IPS-15b (cell line): Measurements from ENCODE around the gene PTPN6.
A peak's percentile ranks its signal among the peaks of the same experiment; 100 is the strongest.

Experiments
- H3K27me3 ChIP-seq: one replicate; pipeline ENCODE4 v1.6.1; 2013; ENCODE audit warnings: low read length; ENCODE audit not compliant: control insufficient read depth, insufficient read depth
- H3K36me3 ChIP-seq: one replicate; pipeline ENCODE4 v1.6.1; 2013; ENCODE audit warnings: low read length; ENCODE audit not compliant: control insufficient read depth, insufficient read depth
- H3K4me1 ChIP-seq: one replicate; pipeline ENCODE4 v1.6.1; 2013; ENCODE audit warnings: mild to moderate bottlenecking, low read length; ENCODE audit not compliant: control insufficient read depth, insufficient read depth
- H3K4me3 ChIP-seq: one replicate; pipeline ENCODE4 v1.5.1; 2013; ENCODE audit warnings: low read depth, low read length
- H3K9ac ChIP-seq: one replicate; pipeline ENCODE4 v1.6.1; 2013; ENCODE audit warnings: low read depth, mild to moderate bottlenecking, low read length
- H3K9me3 ChIP-seq: one replicate; pipeline ENCODE4 v1.6.1; 2013; ENCODE audit warnings: mild to moderate bottlenecking, low read length; ENCODE audit not compliant: control insufficient read depth, insufficient read depth

Gene PTPN6

DNA sequence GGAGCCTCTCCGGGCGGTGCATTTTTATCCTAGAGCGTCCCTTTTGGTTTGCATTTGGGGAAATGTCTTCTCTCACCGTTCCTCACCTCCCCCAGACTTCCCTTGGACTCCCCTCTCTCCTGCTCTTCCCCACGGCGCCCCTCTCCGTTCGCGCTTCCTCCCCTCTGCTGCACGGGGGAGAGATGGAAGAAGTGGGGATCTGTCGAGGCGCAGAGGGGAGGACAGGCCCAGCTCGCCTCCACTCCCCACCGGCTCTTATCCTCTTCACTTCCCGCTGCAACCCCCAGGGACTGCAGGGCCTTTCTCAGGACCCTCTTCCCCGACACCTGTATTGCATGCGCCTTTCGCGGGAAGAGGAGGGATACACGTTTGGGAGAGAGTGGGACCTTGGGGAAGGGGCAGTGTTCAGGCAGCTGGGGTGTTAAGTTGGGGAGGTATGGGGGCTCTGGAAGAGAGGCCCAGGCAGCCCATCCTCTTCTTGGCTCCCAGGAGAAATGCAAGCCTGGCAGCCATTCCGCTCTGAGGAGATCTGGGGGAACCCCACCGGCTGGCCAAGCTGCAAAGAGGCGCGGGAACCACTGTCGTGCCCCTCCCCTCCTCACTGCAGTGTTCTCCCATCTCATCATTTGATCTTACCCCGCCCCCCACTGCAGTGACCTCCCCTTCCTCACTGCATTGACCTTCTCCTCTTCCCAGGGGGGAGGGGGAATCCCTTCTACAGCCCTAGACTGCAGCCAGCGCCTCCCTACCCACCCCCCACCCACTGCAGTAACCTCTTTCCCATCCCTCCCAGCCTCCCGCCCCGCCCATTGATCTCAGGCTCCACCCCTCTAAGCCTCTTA is 36.0 kb upstream of the PTPN6 start:
- Histone ChIP-seq H3K9ac (peak overlapping the region; percentile 76), H3K36me3 (peaks cover 33% of the 10 kb centered on the region), H3K27me3 (no peaks in the 10 kb centered on the region), H3K9me3 (no peaks in the 10 kb centered on the region), H3K4me3 (peak overlapping the region; percentile 86), H3K4me1 (peaks cover 16% of the 10 kb centered on the region)

DNA sequence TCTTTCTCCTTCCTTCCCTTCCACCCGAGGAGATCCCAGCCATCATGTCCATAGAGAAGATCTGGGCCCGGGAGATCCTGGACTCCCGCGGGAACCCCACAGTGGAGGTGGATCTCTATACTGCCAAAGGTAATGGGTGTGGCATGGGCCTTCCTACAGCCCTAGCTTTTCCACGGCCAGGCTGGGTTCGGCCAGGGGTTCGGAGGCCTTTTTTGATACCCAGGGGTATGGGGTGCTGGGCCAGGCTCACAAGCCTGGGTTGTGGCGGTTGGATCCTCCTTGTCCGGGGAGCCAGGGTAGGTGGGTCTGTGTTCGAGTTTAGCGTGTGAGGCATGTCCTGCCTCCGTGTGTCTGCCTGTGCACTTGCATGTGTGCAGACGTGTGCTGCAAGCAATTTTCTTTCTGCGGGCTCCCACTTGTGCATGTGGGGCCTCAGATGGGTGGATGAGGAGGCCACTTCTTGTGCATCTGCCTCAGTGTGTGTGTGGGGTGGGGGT is 35.3 kb upstream of the PTPN6 start:
- Histone ChIP-seq H3K4me3 (peak overlapping the region; percentile 86), H3K9ac (peak overlapping the region; percentile 47), H3K36me3 (peaks cover 33% of the 10 kb centered on the region), H3K4me1 (peaks cover 16% of the 10 kb centered on the region), H3K27me3 (no peaks in the 10 kb centered on the region), H3K9me3 (no peaks in the 10 kb centered on the region)

DNA sequence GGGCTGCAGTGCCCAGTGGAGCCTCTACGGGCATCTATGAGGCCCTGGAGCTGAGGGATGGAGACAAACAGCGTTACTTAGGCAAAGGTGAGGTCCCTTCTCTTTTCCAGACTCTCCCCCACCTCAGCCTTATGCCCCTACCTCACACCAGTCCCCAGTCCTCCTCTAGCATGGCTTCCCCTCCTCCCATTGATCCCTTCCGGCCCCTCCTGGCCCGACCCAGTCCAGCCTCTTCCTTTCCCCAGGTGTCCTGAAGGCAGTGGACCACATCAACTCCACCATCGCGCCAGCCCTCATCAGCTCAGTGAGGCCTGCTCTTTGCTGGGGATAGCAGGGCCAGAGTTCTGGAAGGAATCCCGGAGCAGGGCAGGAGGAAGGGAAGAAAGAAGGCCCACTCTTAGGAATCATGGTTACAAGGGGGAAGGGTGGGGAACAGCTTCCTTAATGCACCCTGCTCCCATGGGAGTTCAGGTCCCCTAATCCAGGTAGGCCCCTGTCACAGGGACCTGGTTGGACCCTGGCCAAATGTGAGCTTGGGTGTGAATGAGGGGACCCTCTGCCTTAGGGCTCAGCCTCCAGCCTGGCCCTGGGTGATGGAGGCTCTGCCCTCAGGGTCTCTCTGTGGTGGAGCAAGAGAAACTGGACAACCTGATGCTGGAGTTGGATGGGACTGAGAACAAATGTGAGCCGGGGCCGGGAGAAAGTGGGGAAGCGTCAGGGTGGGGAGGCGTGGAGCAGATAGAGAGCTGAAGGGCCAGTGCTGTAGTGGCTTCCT is 34.5 kb upstream of the PTPN6 start:
- Histone ChIP-seq H3K27me3 (no peaks in the 10 kb centered on the region), H3K9me3 (no peaks in the 10 kb centered on the region), H3K9ac (peak overlapping the region; percentile 47), H3K36me3 (peaks cover 36% of the 10 kb centered on the region), H3K4me1 (peaks cover 16% of the 10 kb centered on the region), H3K4me3 (peak overlapping the region; percentile 86)

DNA sequence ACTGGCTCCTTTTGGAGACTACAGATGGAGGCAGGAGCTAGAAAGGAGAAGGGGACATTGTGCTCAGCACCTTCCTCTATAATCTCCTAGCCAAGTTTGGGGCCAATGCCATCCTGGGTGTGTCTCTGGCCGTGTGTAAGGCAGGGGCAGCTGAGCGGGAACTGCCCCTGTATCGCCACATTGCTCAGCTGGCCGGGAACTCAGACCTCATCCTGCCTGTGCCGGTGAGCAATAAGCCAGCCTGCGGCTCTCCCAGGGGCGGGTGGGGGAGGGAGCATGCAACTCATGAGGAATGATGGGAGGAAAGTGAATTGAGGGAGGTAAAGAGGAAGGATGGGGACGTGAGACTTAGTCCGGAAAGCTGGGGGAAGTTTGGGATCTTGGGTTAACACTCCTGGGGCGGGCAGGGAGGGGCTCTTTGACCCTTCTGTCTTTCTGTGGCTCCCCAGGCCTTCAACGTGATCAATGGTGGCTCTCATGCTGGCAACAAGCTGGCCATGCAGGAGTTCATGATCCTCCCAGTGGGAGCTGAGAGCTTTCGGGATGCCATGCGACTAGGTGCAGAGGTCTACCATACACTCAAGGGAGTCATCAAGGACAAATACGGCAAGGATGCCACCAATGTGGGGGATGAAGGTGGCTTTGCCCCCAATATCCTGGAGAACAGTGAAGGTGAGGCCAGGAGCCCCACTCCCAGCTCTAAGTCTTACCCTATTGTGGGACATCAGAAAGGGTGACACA is 33.5 kb upstream of the PTPN6 start:
- no peak overlapping the region for H3K4me3 ChIP-seq
- no peak overlapping the region for H3K9ac ChIP-seq
- H3K27me3 ChIP-seq, result no peaks in the 10 kb centered on the region
- H3K36me3 ChIP-seq, result peaks cover 47% of the 10 kb centered on the region
- peaks cover 16% of the 10 kb centered on the region for H3K4me1 ChIP-seq
- no peaks in the 10 kb centered on the region for H3K9me3 ChIP-seq

DNA sequence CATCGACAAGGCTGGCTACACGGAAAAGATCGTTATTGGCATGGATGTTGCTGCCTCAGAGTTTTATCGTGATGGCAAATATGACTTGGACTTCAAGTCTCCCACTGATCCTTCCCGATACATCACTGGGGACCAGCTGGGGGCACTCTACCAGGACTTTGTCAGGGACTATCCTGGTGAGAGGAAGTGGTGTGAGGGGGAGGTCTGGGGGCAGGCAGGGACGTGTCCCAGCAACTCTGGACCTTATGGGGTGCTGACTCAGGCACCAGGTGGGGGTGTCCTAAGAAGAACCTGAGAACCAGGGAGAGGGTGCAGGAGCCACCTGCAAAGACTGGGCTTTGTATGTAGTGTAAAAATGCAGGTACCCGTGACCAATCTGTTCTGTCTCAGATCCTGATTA is 31.6 kb upstream of the PTPN6 start:
- Histone ChIP-seq H3K9ac (no peak overlapping the region), H3K4me3 (no peak overlapping the region), H3K4me1 (peaks cover 9% of the 10 kb centered on the region), H3K9me3 (no peaks in the 10 kb centered on the region), H3K27me3 (no peaks in the 10 kb centered on the region), H3K36me3 (peaks cover 55% of the 10 kb centered on the region)

DNA sequence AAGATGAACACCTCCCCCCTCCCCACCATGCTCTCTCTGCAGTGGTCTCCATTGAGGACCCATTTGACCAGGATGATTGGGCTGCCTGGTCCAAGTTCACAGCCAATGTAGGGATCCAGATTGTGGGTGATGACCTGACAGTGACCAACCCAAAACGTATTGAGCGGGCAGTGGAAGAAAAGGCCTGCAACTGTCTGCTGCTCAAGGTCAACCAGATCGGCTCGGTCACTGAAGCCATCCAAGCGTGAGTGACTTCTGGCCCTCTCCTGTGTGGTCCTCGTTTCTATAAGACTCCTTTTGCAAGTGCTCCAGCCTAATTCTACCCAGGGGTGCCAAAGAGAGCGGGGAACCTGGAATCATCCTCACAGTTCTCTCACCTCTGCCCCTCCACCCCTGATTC is 29.6 kb upstream of the PTPN6 start:
- Histone ChIP-seq H3K4me1 (peaks cover 21% of the 10 kb centered on the region), H3K27me3 (no peaks in the 10 kb centered on the region), H3K9ac (no peak overlapping the region), H3K4me3 (no peak overlapping the region), H3K9me3 (no peaks in the 10 kb centered on the region), H3K36me3 (peaks cover 47% of the 10 kb centered on the region)

DNA sequence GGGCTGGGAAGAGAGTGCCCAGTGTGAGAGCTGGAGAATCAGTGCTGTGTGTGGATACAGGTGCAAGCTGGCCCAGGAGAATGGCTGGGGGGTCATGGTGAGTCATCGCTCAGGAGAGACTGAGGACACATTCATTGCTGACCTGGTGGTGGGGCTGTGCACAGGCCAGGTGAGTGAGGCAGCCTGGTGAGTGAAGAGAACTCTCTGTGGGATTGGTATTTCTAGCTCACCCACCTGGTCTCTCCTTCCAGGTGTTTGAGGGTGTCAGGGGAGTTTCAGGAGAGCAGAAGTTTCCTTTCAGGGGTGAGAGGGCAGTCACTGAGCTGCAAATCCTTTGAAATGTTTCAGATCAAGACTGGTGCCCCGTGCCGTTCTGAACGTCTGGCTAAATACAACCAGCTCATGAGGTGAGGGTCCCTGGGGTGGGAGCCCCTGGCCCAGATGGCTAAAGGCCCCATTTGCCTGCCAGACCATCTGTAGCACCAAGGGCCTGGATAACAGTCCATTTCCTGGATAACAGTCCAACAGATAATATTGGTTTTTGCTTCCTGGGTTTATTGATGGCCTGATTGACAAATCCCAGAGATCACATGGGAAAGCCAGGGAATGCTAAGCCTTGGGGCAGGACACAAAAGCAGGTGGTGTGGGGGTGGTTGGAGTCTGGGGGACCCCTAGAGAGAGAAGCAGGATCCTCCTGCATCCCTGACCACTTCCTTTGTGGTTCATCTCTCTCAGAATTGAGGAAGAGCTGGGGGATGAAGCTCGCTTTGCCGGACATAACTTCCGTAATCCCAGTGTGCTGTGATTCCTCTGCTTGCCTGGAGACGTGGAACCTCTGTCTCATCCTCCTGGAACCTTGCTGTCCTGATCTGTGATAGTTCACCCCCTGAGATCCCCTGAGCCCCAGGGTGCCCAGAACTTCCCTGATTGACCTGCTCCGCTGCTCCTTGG is 28.9 kb upstream of the PTPN6 start:
- Histone ChIP-seq H3K4me1 (peaks cover 16% of the 10 kb centered on the region), H3K9ac (no peak overlapping the region), H3K27me3 (no peaks in the 10 kb centered on the region), H3K36me3 (peaks cover 40% of the 10 kb centered on the region), H3K4me3 (no peak overlapping the region), H3K9me3 (no peaks in the 10 kb centered on the region)

DNA sequence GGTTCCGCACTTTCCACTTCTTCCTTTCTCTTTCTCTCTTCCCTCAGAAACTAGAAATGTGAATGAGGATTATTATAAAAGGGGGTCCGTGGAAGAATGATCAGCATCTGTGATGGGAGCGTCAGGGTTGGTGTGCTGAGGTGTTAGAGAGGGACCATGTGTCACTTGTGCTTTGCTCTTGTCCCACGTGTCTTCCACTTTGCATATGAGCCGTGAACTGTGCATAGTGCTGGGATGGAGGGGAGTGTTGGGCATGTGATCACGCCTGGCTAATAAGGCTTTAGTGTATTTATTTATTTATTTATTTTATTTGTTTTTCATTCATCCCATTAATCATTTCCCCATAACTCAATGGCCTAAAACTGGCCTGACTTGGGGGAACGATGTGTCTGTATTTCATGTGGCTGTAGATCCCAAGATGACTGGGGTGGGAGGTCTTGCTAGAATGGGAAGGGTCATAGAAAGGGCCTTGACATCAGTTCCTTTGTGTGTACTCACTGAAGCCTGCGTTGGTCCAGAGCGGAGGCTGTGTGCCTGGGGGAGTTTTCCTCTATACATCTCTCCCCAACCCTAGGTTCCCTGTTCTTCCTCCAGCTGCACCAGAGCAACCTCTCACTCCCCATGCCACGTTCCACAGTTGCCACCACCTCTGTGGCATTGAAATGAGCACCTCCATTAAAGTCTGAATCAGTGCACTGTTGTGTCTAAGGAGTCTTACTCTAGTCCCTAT is 28.0 kb upstream of the PTPN6 start:
- H3K27me3 ChIP-seq, result no peaks in the 10 kb centered on the region
- H3K4me3 ChIP-seq, result no peak overlapping the region
- no peaks in the 10 kb centered on the region for H3K9me3 ChIP-seq
- no peak overlapping the region for H3K9ac ChIP-seq
- H3K36me3 ChIP-seq, result peaks cover 31% of the 10 kb centered on the region
- peaks cover 16% of the 10 kb centered on the region for H3K4me1 ChIP-seq

DNA sequence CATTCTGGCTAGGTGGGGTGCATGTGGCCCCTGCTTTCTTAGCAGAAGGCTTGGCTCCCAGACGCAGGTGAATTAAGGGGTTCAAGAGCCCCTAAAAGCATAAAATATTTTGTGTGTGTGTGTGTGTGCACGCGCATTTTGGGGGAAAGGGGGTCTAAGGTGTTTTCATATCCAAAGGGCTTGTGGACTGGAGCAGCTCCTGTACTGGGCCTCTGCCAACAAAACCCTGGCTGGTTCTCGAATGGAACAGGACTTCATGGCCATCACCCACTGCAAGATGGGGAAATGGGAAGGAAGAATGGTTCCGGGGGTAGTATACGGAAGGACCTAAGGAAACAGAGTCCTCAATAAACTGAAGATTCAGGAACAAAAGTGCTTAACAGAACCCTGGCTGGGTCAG is 27.3 kb upstream of the PTPN6 start:
- no peak overlapping the region for H3K9ac ChIP-seq
- peaks cover 30% of the 10 kb centered on the region for H3K36me3 ChIP-seq
- H3K4me3 ChIP-seq, result no peak overlapping the region
- H3K4me1 ChIP-seq, result peaks cover 16% of the 10 kb centered on the region
- no peaks in the 10 kb centered on the region for H3K27me3 ChIP-seq
- no peaks in the 10 kb centered on the region for H3K9me3 ChIP-seq

DNA sequence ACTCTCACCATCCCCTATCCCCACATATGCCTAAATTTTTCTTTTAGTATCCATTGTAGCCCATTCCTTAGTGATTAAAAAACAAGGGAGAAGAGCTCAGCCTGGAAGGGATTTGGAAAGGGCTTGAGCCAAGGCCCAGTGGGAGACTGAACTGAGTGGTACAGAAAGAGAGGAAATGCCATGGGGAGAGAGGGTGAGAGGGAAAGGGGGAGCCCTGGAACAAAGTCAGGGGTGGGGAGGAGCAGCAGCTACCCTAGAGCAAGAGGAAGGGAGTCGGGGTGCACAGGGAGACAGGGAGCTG is 26.0 kb upstream of the PTPN6 start:
- peak overlapping the region; percentile 62 for H3K4me3 ChIP-seq
- peaks cover 26% of the 10 kb centered on the region for H3K4me1 ChIP-seq
- no peaks in the 10 kb centered on the region for H3K27me3 ChIP-seq
- H3K9ac ChIP-seq, result no peak overlapping the region
- peaks cover 22% of the 10 kb centered on the region for H3K36me3 ChIP-seq
- H3K9me3 ChIP-seq, result no peaks in the 10 kb centered on the region
